ENCODE measurements around the gene ARFGEF2. TPM values are rescaled to one million over a fixed set of nuclear protein-coding genes. Genes with fewer than 3 reads are reported as not detected.

Gene ARFGEF2
- total RNA-seq, 6 donors from 2014 or later: 22.4 to 94.3 (median 32.2) TPM

GRCh38 chr20:49028684-49029083, 107.2 kb downstream of the ARFGEF2 start:
- H3K27ac ChIP-seq: no peak overlapping the region
- no peaks in the 10 kb centered on the region for H3K9me3 ChIP-seq
- WGBS, 2 donors: 66 to 84% methylated on average over 2 of the region's 2 CpGs
- TF ChIP-seq EP300 (IDR thresholded peaks at IDR 0.05): no peak
- no peak for TF ChIP-seq POLR2AphosphoS5 (IDR thresholded peaks at IDR 0.05)
- TF ChIP-seq POLR2A (IDR thresholded peaks at IDR 0.05): no peak
- no peak for TF ChIP-seq CTCF (IDR thresholded peaks at IDR 0.05)
- no peaks in the 10 kb centered on the region for H3K27me3 ChIP-seq
- H3K4me1 ChIP-seq: no peaks in the 10 kb centered on the region
- ATAC-seq (ENCODE audit: low FRiP score in 2 of 2) (no peak), DNase-seq (no peak)
- peaks cover 34 to 92% (median 63%) of the 10 kb centered on the region in 4 donors for H3K36me3 ChIP-seq
- H3K4me3 ChIP-seq: no peak overlapping the region

GRCh38 chr20:49029203-49029602, 107.7 kb downstream of the ARFGEF2 start:
- Histone ChIP-seq H3K4me1 (no peaks in the 10 kb centered on the region), H3K27ac (no peak overlapping the region), H3K4me3 (no peak overlapping the region), H3K9me3 (no peaks in the 10 kb centered on the region), H3K36me3 (peaks cover 33 to 89% (median 62%) of the 10 kb centered on the region in 4 donors), H3K27me3 (no peaks in the 10 kb centered on the region)
- DNase-seq (no peak), ATAC-seq (ENCODE audit: low FRiP score in 2 of 2) (no peak)
- TF ChIP-seq EP300 (IDR thresholded peaks at IDR 0.05) (no peak), POLR2AphosphoS5 (IDR thresholded peaks at IDR 0.05) (no peak), POLR2A (IDR thresholded peaks at IDR 0.05) (no peak), CTCF (IDR thresholded peaks at IDR 0.05) (no peak)
- 88 to 97% methylated on average over 1 of the region's 1 CpG for WGBS, 2 donors

GRCh38 chr20:49030954-49031619, 109.6 kb downstream of the ARFGEF2 start:
- Histone ChIP-seq H3K9me3 (no peaks in the 10 kb centered on the region), H3K27ac (peak overlapping the region in 2 of 4 donors; percentile 59 to 68), H3K4me3 (no peak overlapping the region), H3K4me1 (no peaks in the 10 kb centered on the region), H3K36me3 (peaks cover 22 to 85% (median 50%) of the 10 kb centered on the region in 4 donors), H3K27me3 (no peaks in the 10 kb centered on the region)
- DNase-seq (peak in 1 of 2 donors; percentile 75), ATAC-seq (ENCODE audit: low FRiP score in 2 of 2) (peak; percentile 43 to 77)
- TF ChIP-seq POLR2A (IDR thresholded peaks at IDR 0.05) (no peak), EP300 (IDR thresholded peaks at IDR 0.05) (no peak), POLR2AphosphoS5 (IDR thresholded peaks at IDR 0.05) (no peak), CTCF (IDR thresholded peaks at IDR 0.05) (no peak)
- 63 to 72% methylated on average over 5 to 6 of the region's 6 CpGs for WGBS, 2 donors

- H3K27ac ChIP-seq: no peak overlapping the region
- no peak for DNase-seq
- no peak overlapping the region for H3K4me3 ChIP-seq
- ATAC-seq (ENCODE audit: low FRiP score in 2 of 2): no peak
- no peaks in the 10 kb centered on the region for H3K9me3 ChIP-seq
- H3K4me1 ChIP-seq: no peaks in the 10 kb centered on the region
- 93 to 94% methylated on average over 8 of the region's 8 CpGs for WGBS, 2 donors
- H3K36me3 ChIP-seq: peaks cover 18 to 71% (median 43%) of the 10 kb centered on the region in 4 donors
- no peaks in the 10 kb centered on the region for H3K27me3 ChIP-seq
- TF ChIP-seq POLR2AphosphoS5 (IDR thresholded peaks at IDR 0.05) (no peak), EP300 (IDR thresholded peaks at IDR 0.05) (no peak), POLR2A (IDR thresholded peaks at IDR 0.05) (no peak), CTCF (IDR thresholded peaks at IDR 0.05) (no peak)
Observed at GRCh38 chr20:49032455-49032854, 110.9 kb downstream of the ARFGEF2 start.
